Measurements from ENCODE around the gene DTNB. TPM values are rescaled to one million over a fixed set of nuclear protein-coding genes. Genes with fewer than 3 reads are reported as not detected.

Gene DTNB
- total RNA-seq, 1 experiment from 2014 or later, result 26.3 TPM

- DNase-seq (ENCODE audit: unreplicated experiment), result no peak
- no TSS peak for BruUV-seq (replicated peaks)
- Mint-ChIP-seq H3K27ac (ENCODE audit: low read depth, unreplicated experiment) (no peak overlapping the region), H3K9me3 (ENCODE audit: unreplicated experiment) (no peaks in the 10 kb centered on the region), H3K4me3 (ENCODE audit: unreplicated experiment) (no peak overlapping the region), H3K4me1 (ENCODE audit: insufficient read depth, unreplicated experiment) (no peaks in the 10 kb centered on the region), H3K27me3 (ENCODE audit: insufficient read depth, unreplicated experiment) (no peaks in the 10 kb centered on the region), H3K36me3 (ENCODE audit: insufficient read depth, unreplicated experiment) (peaks cover under 1% of the 10 kb centered on the region)
- TF ChIP-seq CTCF (IDR thresholded peaks at IDR 0.05; ENCODE audit: unreplicated experiment), result no peak
- CTCF ChIA-PET, result no interaction called here
- POLR2A ChIA-PET, result no interaction called here
- intact Hi-C loops (cut with micrococcal nuclease), result no loop called here
Observed at GRCh38 chr2:25632396-25632795, 41.0 kb downstream of the DTNB start.

- no peak overlapping the region for H3K4me3 Mint-ChIP-seq (ENCODE audit: unreplicated experiment)
- CTCF ChIA-PET, result interaction anchor here (0.9 to 1.5 kb wide), 3 partner anchors 17 to 75 kb away, joined by 3 to 11 read pairs (median 5); no protein-coding TSS in a partner anchor
- intact Hi-C loops (cut with micrococcal nuclease), result no loop called here
- no peaks in the 10 kb centered on the region for H3K27me3 Mint-ChIP-seq (ENCODE audit: insufficient read depth, unreplicated experiment)
- H3K4me1 Mint-ChIP-seq (ENCODE audit: insufficient read depth, unreplicated experiment), result peaks cover 13% of the 10 kb centered on the region
- no TSS peak for BruUV-seq (replicated peaks)
- no peak for TF ChIP-seq CTCF (IDR thresholded peaks at IDR 0.05; ENCODE audit: unreplicated experiment)
- no peaks in the 10 kb centered on the region for H3K9me3 Mint-ChIP-seq (ENCODE audit: unreplicated experiment)
- no peak overlapping the region for H3K27ac Mint-ChIP-seq (ENCODE audit: low read depth, unreplicated experiment)
- POLR2A ChIA-PET, result interaction anchor here (0.7 to 0.8 kb wide), 2 partner anchors 50 to 51 kb away, joined by 3 read pairs; no protein-coding TSS in a partner anchor
- no peak for DNase-seq (ENCODE audit: unreplicated experiment)
- peaks cover 24% of the 10 kb centered on the region for H3K36me3 Mint-ChIP-seq (ENCODE audit: insufficient read depth, unreplicated experiment)
Observed at GRCh38 chr2:25624635-25625034, 48.7 kb downstream of the DTNB start.

GRCh38 chr2:25623361-25623760 lies 50.0 kb downstream of the DTNB start:
- intact Hi-C loops (cut with micrococcal nuclease), result no loop called here
- CTCF ChIA-PET, result interaction anchor here (0.7 to 1.5 kb wide), 2 partner anchors 16 to 23 kb away, joined by 3 to 11 read pairs; no protein-coding TSS in a partner anchor
- peak; percentile 38 for DNase-seq (ENCODE audit: unreplicated experiment)
- BruUV-seq (replicated peaks), result no TSS peak
- H3K4me1 Mint-ChIP-seq (ENCODE audit: insufficient read depth, unreplicated experiment), result peaks cover 22% of the 10 kb centered on the region
- peak overlapping the region; percentile 26 for H3K27ac Mint-ChIP-seq (ENCODE audit: low read depth, unreplicated experiment)
- H3K36me3 Mint-ChIP-seq (ENCODE audit: insufficient read depth, unreplicated experiment), result peaks cover 24% of the 10 kb centered on the region
- no peaks in the 10 kb centered on the region for H3K27me3 Mint-ChIP-seq (ENCODE audit: insufficient read depth, unreplicated experiment)
- POLR2A ChIA-PET, result interaction anchor here (0.9 kb wide), 1 partner anchor 41 kb away, joined by 3 read pairs; no protein-coding TSS in a partner anchor
- no peak overlapping the region for H3K4me3 Mint-ChIP-seq (ENCODE audit: unreplicated experiment)
- H3K9me3 Mint-ChIP-seq (ENCODE audit: unreplicated experiment), result no peaks in the 10 kb centered on the region
- no peak for TF ChIP-seq CTCF (IDR thresholded peaks at IDR 0.05; ENCODE audit: unreplicated experiment)

GRCh38 chr2:25620711-25621110 lies 52.7 kb downstream of the DTNB start:
- H3K27me3 Mint-ChIP-seq (ENCODE audit: insufficient read depth, unreplicated experiment), result no peaks in the 10 kb centered on the region
- H3K36me3 Mint-ChIP-seq (ENCODE audit: insufficient read depth, unreplicated experiment), result peaks cover 9% of the 10 kb centered on the region
- CTCF ChIA-PET, result interaction anchor here (1.7 to 3.5 kb wide), 3 partner anchors 13 to 79 kb away, joined by 11 to 26 read pairs (median 23); no protein-coding TSS in a partner anchor
- POLR2A ChIA-PET, result interaction anchor here (0.6 to 3.7 kb wide), 2 partner anchors 13 to 51 kb away, joined by 3 to 42 read pairs; no protein-coding TSS in a partner anchor
- BruUV-seq (replicated peaks), result no TSS peak
- no peak overlapping the region for H3K4me3 Mint-ChIP-seq (ENCODE audit: unreplicated experiment)
- H3K27ac Mint-ChIP-seq (ENCODE audit: low read depth, unreplicated experiment), result no peak overlapping the region
- H3K9me3 Mint-ChIP-seq (ENCODE audit: unreplicated experiment), result no peaks in the 10 kb centered on the region
- peaks cover 41% of the 10 kb centered on the region for H3K4me1 Mint-ChIP-seq (ENCODE audit: insufficient read depth, unreplicated experiment)
- intact Hi-C loops (cut with micrococcal nuclease), result no loop called here
- DNase-seq (ENCODE audit: unreplicated experiment), result no peak
- TF ChIP-seq CTCF (IDR thresholded peaks at IDR 0.05; ENCODE audit: unreplicated experiment), result no peak
